Fibroblast of skin of left biceps (primary cell): Measurements from ENCODE around the gene CTU2.

Experiments
- DNase-seq, 2 experiments: peaks; one replicate each; pipeline ENCODE4 v3.0.0-alpha.2; 2013; ENCODE audit warnings: low read depth in 2 of 2

Gene CTU2

GRCh38 chr16:88730632-88731607 is 24.6 kb downstream of the CTU2 start:
- no peak for DNase-seq

DNA sequence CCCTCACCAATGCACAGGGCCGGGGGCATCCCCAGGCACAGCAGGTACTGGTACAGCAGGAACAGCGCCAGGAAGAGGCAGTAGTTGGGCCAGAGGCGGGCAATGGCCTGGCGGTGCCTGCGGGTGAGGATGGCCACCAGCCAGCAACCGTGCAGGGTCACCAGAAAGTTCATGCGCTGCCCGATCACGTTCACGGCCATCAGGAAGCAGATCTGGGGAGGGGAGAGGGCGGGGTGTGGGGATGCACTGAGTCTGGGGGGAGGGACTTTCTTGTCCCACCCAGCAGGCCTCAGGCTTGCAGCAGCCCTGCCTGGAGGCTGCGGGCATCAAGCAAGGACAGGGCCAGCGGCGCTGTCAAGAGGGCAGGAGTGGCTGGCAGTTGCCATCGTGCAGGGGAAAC is 25.4 kb downstream of the CTU2 start:
- DNase-seq: no peak

GRCh38 chr16:88732172-88732960 is 26.1 kb downstream of the CTU2 start:
- no peak for DNase-seq

DNA sequence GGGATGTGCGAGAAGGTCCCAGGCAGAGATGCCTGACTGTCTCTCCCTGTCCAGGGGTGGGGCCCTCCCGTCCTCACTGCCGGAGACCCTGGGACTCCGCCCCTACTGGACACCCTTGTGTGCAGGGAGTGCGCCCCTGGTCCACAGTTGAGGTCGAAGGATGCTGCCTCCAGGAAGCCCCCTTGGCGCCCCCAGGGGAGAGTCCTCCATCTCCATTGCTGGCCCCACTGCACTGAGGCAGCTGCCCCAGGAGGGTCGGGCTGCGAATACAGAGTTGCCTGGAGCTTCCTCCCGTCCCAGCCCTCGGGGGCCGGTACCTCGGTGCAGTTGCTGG is 26.6 kb downstream of the CTU2 start:
- DNase-seq: no peak

DNA sequence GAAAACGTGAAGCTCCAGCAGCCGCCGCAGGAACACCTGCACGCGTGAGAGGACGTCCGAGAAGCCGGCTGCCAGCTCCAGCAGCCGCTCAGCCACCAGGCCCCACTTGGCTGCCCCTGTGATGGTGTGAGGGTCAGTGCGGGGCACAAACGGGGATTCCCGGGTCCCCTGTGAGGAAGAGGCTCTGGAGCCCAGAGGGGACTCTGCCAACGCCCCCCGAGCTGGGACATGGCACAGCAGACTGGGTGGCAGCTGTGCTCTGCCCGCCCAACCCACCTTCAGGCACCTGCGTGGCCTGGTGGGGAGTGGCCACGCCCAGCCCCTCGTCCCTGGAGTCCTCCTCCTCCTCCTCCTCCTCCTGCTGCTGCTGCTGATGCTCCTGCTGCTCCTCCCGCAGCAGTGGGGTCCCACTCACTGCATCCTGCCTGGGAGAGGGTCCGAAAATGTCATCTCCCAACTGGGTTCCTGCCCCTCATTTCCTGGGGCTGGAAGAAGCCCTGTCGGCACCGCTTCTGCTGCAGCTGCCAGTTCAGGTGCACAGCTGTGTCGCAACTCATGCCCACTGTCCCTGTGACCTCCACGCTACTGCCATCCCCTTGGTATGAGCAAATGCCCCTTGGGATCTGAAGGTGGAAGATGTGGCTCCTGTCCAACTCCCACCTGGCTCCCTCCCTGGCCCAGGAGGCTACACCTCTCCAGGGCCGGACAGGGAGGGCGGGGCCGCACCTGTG is 27.5 kb downstream of the CTU2 start:
- no peak for DNase-seq

DNA sequence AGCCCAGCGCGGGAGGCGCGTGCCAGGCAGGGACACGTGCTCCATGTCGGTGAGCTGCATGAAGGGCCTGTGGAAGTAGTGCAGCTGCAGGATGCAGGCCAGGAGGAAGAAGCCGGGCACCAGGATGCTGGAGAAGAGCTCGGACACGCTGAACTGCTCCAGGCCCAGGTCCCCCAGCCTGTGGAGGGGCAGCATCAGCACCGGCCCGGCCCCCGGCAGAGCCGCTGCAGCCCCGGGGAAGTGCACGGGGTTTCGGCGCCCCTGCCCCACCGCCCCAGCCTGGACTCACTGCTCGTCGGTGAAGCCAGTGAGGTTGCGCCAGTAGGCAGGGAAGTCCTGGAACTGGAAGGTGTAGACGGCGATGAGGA is 28.0 kb downstream of the CTU2 start:
- no peak for DNase-seq

DNA sequence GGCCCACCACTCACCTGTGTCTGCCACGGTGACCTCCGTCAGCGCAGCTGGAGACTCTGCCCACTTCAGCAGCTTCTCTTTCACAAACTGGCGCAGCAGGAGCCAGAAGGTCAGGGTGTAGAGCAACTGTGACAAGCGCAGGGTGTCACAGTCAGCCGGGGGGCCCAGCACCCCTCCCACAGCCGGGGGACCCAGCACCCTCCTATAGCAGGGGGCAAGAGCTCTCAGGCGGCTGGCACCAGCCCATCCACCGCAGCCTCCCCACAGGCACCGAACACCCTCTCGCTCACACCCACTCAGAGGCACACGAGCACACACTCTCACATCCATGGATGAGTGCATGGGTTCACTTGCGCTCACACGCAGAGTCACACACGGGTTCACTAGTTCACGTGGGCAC is 28.8 kb downstream of the CTU2 start:
- DNase-seq: no peak

DNA sequence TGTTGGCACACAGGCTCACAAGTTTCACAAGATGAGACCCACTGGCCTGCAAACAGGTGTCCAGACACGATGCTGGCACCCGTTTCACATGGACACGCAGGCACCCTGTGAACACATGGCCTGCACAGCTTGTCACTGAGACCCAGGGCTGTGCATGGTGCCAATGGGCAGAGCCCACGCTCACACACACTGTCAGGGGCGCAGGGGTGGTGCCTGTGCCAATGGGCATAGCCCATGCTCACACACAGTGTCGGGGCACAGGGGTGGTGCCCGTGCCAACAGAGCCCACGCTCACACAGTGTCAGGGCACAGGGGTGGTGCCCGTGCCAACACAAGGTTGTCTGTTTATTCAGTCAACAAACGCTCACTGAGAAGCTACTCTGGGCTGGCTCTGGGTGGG is 29.3 kb downstream of the CTU2 start:
- DNase-seq: no peak

- no peak for DNase-seq
Measured at GRCh38 chr16:88736088-88736487, 29.8 kb downstream of the CTU2 start.

GRCh38 chr16:88736496-88736895 is 30.2 kb downstream of the CTU2 start:
- DNase-seq: no peak

DNA sequence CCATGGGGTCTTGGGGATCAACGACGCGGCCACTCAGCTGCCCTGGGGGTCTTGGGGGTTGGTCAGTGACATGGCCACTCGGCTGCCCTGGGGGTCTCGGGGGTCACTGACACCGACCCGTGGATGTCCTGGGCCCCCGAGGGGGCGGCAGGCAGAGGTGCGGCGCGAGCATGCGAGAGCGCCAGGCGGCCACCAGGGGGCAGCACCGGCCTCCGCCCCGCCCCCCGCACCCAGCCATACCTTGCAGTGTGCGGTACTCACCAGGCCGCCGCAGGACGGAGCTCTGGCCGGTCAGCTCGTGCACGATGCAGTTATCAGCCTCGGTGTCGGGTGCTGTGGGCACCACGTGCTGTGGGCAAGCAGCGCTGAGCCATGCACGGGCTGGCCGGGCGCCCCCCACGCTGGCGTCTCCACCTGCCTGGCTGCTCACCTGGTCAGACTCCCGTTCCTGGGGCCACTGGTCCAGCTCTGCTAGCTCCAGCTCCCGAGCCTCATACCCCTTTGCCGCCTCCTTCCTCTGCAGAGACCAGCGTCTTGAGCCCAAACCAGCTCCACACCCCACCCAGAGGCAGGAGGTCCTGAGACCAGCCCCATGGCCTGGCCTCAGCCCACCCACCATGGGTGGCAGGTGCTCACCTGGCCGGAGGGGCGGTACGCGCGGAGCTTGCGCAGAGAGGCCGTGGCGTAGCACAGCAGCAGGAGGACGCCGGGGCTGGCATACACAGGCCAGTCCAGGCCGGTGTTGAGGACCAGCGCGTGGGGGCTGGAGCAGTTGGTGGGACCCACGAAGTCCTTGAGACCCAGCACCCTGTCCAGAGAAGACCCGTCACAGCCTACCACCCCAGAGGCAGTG is 31.2 kb downstream of the CTU2 start:
- DNase-seq: peak; percentile 29 to 32

- DNase-seq: no peak
Measured at GRCh38 chr16:88738151-88739084, 32.1 kb downstream of the CTU2 start.

- DNase-seq: no peak
Measured at GRCh38 chr16:88739139-88739976, 33.1 kb downstream of the CTU2 start.

- no peak for DNase-seq
Measured at GRCh38 chr16:88739977-88740726, 33.8 kb downstream of the CTU2 start.

- no peak for DNase-seq
Measured at GRCh38 chr16:88740727-88741055, 34.4 kb downstream of the CTU2 start.

DNA sequence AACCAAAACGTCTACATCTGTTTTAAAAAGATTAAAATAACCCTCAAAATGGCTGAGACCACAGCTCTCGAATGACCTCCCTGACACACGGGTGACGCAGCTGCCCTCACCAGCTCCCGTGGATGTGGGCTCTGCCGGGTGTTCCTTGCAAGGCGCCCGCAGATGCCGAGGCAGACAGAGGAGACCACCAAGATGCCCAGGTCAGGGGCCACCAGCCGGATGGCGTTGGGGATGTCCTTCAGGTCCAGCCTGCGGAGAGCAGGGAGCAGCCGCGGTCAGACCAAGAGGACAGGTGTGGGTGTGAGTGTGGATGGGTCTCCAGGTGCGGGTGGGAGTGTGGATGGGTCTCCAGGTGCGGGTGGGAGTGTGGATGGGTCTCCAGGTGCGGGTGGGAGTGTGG is 35.1 kb downstream of the CTU2 start:
- no peak for DNase-seq

- DNase-seq: no peak
Measured at GRCh38 chr16:88742896-88743605, 36.7 kb downstream of the CTU2 start.
